ENCODE results near the gene PLPPR3. TPM values are rescaled to one million over a fixed set of nuclear protein-coding genes. Genes with fewer than 3 reads are reported as not detected.
"Not testable (repeated sequence)": the region's sequence is repeated elsewhere in the genome, so short reads cannot be mapped to it uniquely, and the experiment has no call there.

The PLPPR3 gene
- total RNA-seq, 1 experiment from 2014 or later = 3.8 TPM

DNA sequence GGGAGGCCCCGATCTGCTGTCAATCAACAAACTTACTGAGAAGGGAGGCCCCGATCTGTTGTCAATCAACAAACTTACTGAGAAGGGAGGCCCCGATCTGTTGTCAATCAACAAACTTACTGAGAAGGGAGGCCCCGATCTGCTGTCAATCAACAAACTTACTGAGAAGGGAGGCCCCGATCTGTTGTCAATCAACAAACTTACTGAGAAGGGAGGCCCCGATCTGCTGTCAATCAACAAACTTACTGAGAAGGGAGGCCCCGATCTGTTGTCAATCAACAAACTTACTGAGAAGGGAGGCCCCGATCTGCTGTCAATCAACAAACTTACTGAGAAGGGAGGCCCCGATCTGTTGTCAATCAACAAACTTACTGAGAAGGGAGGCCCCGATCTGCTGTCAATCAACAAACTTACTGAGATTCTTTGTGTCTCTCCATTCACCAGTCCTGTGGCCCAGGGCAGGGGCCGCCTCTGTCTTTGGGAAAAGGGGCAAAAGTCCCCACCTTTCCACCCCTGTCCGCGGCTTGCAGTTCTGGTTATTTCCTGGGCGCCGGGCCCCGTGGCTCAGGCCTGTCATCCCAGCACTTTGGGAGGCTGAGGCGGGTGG lies 32.0 kb upstream of the PLPPR3 start:
- not testable (repeated sequence) for DNase-seq (ENCODE audit: low read depth)

DNA sequence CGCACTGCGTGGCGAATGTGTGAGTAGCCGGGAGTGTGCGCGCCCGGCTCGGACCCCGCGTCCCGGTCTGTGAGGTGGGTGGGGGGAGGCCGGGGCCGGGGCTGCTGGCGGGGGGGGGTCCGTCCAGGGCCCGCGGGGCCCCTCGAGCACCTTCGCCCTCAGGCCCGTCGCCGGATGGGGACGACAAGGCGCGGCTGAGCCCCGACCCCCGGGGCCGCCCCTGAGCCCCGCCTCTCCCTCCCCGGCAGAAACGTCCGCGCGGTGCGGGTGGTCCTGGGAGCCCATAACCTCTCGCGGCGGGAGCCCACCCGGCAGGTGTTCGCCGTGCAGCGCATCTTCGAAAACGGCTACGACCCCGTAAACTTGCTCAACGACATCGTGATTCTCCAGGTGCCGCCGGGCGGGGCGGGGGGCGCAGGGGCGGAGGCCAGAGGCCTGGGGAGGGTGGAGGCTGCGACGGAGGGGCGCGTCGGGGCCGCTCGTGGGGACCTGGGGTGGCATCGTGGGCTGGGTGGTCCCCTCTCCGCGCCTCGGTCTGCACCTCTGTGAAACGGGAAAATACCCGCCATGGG lies 31.3 kb upstream of the PLPPR3 start:
- DNase-seq (ENCODE audit: low read depth) = no peak

DNA sequence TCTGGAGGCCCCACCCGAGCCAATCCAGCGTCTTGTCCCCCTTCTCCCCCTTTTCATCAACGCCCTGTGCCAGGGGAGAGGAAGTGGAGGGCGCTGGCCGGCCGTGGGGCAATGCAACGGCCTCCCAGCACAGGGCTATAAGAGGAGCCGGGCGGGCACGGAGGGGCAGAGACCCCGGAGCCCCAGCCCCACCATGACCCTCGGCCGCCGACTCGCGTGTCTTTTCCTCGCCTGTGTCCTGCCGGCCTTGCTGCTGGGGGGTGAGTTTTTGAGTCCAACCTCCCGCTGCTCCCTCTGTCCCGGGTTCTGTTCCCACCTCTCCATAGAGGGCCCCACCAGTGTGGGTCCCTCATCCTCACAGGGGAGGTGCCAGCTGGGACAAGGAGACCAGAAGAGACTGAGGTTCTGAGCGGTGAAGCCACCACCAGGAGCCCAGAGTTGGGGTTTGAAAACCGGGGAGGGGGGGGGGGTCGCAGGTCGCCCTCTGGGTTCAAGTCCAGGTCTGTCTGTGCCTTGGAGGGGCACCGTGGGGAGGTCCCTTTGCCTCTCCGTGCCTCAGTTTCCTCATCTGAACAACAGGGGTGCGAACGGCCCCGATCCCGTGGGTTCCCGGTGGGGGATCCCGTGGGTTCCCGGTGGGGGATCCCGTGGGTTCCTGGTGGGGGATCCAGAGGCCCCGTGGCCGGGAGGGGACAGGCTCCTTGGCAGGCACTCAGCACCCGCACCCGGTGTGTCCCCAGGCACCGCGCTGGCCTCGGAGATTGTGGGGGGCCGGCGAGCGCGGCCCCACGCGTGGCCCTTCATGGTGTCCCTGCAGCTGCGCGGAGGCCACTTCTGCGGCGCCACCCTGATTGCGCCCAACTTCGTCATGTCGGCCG lies 30.6 kb upstream of the PLPPR3 start, which contains the start of gene ELANE:
ELANE (plus strand) TSS at position 168 of the 878 bp plus-strand sequence; CDS start at position 194, 26 bp downstream.
- DNase-seq (ENCODE audit: low read depth) = no peak

DNA sequence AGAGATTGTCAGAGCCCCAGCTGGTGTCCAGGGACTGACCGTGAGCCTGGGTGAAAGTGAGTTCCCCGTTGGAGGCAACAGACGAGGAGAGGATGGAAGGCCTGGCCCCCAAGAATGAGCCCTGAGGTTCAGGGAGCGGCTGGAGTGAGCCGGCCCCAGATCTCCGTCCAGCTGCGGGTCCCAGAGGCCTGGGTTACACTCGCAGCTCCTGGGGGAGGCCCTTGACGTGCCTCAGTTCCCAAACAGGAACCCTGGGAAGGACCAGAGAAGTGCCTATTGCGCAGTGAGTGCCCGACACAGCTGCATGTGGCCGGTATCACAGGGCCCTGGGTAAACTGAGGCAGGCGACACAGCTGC lies 29.2 kb upstream of the PLPPR3 start:
- DNase-seq (ENCODE audit: low read depth) = no peak

DNA sequence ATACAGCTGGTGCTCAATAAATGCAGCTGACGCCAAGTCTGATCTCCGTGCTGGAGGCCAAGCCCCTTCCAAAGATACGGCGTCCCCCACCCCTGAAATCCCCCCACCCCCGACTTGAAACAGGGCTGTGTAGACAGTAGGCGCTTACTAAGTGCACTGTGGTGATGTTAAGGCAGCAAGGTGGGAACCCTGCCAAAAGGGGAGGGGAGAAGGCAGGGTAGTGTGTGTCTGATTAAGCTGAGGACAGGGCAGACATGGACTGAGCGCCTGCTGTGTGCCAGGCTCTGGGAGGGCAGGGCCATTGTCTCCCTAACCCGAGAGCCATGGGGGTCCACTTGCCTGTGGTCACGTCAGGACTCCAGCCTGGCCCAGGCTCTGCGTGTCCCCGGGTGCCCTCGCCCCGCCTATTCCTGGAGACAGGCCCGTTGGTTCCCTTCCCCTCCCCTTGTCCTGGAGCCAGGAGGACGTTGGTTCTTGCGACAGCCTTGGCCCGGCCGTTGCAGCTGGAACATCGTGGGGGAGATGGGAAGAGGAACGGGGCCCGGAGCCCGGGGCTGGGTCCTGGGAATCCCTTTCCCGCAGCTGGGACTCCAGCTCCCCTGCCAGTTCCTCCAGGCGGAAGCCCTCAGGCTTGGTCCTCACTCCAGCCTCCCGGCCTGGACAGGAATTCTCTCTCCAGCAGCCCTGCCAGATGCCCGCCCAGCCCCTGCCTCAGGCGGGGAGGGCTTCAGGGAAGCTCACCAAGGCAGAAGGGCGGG lies 28.6 kb upstream of the PLPPR3 start:
- peak; percentile 92 for DNase-seq (ENCODE audit: low read depth)

DNA sequence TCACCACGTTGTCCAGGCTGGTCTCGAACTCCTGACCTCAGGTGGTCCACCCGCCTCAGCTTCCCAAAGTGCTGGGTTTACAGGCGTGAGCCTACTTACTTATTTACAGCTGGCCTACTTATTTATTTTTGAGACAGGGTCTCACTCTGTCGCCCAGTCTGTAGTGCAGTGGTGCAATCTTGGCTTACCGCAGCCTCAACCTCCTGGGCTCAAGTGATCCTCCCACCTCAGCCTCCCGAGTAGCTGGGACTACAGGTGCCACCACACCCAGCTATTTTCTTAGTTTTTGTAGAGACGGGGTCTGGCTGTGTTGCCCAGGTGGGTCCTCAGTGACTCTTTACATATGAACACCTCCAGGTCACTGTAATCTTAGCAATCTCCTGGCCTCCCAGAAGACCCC lies 27.4 kb upstream of the PLPPR3 start:
- not testable (repeated sequence) for DNase-seq (ENCODE audit: low read depth)

DNA sequence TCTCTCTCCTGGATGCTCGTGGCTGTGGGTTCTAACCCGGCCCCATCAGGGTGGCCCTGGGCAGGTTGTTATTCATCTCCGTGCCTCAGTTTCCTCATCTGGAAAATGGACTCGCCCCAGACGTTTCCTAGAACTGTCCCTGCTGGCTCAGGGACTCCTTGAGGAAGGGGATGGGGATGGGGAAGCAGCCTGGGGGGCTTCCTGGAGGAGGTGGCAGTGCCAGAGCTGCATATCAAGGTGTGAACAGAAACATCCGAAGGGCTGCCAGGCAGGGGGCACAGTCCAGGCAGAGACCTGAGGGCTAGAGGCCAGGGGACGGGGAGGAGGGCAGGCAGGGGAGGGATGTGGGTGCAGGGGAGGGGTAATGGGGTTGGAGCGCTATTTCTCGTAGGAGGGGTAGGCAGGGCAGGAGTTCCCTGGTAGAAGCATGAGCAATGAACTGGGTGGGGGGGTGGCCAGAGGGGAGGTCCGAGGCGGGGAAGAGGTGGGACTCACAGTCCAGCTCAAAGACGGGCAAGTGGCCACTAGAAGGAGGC lies 26.7 kb upstream of the PLPPR3 start:
- DNase-seq (ENCODE audit: low read depth) = peak; percentile 25

DNA sequence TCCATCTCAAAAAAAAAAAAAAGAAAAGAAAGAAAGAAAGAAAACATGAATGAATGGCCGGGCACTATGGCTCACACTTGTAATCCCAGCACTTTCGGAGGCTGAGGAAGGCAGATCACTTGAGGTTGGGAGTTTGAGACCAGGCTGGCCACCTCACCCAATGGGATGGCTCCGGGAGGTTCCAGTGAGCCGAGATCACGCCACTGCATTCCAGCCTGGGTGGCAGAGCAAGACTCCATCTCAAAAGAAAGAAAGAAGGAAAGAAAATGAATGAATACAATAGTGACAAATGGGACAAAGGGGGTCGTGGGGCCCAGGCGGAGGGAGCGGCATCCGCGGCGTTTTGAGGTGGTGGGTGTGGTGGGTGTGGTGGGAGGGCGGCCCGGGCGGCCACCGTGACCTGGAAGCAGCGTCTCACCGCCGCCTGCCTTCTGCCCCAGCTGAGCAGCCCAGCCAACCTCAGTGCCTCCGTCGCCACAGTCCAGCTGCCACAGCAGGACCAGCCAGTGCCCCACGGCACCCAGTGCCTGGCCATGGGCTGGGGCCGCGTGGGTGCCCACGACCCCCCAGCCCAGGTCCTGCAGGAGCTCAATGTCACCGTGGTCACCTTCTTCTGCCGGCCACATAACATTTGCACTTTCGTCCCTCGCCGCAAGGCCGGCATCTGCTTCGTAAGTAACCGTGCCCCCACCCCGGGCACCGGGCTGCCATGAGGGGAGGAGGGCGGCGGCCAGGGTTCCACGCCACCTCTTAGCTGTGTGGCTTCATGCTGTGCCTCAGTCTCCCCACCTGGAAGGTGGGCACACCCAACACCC lies 24.2 kb upstream of the PLPPR3 start:
- DNase-seq (ENCODE audit: low read depth) = no peak

DNA sequence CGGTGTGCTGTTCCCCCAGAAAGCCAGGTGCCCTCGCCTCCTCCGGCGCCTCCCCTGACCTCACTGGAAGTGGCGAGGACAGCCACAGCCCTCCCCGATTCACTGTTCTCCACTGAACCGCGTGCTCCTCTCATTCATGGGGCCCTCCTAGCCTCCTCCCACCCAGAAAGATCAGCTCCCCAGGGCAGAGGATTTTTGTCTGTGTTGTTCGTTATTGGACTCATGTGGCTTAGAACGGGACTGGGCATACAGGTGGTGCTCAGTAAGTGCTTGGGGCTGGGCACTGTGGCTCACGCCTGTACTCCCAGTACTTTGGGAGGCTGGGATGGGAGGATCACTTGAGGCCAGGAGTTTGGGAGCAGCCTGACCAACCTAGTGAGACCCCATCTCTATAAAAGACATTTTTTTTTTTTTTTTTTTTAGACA lies 22.8 kb upstream of the PLPPR3 start:
- no peak for DNase-seq (ENCODE audit: low read depth)

DNA sequence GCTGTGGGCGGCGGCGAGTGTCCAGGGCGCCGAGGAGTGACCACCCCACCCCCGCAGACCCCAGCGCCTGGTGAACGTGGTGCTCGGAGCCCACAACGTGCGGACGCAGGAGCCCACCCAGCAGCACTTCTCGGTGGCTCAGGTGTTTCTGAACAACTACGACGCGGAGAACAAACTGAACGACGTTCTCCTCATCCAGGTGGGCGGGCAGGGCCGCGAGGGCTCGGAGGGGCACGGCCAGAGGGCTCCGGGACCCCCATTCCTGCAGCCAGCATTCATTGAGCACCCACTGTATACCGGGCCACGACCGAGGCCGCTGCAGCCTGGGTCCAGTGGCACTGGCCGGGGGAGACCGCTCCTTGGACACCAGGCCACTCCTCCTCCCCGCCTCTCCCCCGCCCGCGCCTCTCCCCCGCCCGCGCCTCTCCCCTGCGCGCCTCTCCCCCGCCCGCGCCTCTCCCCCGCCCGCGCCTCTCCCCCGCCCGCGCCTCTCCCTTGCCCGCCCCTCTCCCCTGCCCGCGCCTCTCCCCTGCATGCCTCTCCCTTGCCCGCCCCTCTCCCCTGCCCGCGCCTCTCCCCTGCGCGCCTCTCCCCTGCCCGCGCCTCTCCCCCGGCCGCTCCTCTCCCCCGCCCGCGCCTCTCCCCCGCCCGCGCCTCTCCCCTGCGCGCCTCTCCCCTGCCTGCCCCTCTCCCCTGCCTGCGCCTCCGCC lies 22.2 kb upstream of the PLPPR3 start:
- no peak for DNase-seq (ENCODE audit: low read depth)

DNA sequence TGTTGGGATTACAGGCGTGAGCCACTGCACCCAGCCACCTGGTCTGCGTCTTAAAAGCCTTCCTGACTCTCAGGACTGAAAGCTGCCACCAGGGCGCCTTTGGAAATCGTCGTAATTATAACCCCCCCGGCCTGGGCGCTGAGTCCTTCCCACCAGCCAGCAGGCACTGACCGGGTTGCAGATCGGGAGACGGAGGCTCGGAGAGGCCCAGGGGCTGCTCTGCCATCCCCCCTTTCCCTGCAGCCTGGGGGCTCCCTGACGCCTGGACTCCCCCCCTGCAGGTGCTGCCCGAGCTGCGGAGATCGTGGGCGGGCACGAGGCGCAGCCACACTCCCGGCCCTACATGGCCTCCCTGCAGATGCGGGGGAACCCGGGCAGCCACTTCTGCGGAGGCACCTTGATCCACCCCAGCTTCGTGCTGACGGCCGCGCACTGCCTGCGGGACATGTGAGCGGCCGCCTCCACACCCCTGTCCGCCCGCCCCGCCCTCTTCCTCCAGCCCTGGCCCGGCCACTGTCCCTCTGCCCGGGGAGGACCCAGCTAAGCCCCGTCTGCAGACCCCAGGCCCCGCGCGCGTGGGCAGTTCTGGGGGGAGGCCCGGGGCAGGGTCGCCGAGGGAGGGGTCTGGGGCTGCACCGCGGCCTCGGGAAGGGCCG lies 21.6 kb upstream of the PLPPR3 start:
- peak; percentile 34 for DNase-seq (ENCODE audit: low read depth)

DNA sequence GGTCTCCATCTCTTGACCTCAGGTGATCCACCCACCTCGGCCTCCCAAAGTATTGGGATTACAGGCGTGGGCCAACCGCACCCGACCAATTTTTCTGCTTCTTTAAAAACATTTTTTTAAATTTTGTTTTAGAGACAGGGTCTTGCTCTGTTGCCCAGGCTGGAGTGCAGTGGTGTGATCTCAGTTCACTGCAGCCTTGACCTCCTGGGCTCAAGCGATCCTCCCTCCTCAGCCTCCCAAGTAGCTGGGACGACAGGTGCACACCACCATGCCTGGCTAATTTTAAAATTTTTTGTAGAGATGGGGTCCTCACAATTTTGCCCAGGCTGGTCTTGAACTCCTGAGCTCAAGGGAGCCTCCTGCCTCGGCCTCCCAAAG lies 21.0 kb upstream of the PLPPR3 start:
- DNase-seq (ENCODE audit: low read depth) = not testable (repeated sequence)

DNA sequence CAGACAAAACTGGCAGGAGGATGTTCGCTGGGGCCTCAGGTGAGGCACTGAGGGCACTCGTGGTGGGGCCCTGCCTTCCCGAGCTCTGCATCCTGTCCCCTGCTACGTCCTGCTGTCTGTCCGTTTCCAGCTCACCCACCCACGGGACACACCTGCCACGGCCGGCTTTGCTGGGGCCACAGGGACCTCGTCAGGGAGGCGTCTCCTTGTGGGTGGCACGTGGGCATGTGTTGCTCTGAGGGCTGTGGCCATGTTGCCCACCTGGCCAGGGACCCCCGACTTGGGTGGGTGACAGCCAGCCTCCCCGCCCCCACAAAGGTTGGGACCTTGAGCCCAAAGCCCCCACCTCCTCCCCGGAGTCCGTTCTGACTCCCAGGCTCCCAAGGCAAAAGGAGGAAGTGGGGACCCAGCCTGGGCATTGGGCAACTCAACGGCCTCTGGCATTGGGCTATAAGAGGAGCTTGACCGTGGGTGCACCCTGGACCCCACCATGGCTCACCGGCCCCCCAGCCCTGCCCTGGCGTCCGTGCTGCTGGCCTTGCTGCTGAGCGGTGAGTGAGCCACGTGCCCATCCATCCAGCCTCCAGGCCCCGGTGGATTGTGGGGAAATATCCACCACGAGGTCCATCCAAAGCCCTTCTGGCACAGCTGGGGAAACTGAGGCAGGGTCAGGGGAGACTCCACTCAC lies 18.9 kb upstream of the PLPPR3 start, which contains the start of gene PRTN3:
PRTN3 (plus strand) TSS at position 481 of the 688 bp plus-strand sequence; CDS start at position 491, 10 bp downstream.
- no peak for DNase-seq (ENCODE audit: low read depth)

DNA sequence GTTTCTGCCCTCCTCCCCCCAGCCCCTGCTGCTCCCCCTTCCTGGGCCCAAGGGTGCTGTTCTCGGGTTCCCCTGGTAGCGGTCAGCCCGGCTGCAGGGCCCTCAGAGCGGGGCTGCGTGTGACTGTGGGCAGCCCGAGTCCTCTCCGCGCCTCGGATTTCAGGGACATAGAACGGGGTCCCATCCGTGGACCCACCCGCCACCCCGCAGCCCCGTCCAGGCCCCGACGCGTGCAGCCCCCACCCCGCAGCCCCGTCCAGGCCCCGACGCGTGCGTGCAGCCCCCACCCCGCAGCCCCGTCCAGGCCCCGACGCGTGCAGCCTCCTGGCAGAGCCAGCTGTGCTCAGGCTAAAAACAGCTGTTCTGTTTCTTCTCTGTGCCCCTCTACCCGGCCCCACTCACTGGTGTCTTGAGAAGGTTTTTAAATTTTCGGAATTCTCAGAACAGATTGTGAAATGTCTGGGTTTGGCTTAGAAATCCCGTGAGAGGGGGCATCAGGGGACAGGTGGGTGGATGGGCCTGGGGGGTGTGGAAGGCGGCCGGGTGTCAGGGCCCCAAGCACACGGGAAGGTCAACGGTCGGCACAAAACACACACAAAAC lies 13.6 kb upstream of the PLPPR3 start:
- DNase-seq (ENCODE audit: low read depth) = no peak

DNA sequence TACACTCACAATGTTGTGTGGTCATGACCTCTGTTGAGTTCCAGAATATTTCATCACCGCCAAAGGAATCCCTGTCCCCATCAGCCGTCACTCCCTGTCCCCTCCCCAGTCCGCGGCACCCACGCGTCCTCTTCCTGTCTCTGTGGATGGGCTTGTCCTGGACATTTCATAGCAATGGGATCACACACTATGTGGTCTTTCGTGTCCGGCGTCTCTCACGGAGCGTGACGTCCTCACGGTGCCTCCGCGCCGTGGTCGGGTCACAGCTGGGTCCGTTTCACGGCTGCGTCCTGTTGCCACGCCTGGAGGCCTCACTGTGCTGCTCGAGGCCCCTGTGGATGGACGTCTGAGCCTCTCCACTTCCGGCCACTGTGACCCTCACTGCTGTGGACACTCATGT lies 12.5 kb upstream of the PLPPR3 start:
- DNase-seq (ENCODE audit: low read depth) = no peak

DNA sequence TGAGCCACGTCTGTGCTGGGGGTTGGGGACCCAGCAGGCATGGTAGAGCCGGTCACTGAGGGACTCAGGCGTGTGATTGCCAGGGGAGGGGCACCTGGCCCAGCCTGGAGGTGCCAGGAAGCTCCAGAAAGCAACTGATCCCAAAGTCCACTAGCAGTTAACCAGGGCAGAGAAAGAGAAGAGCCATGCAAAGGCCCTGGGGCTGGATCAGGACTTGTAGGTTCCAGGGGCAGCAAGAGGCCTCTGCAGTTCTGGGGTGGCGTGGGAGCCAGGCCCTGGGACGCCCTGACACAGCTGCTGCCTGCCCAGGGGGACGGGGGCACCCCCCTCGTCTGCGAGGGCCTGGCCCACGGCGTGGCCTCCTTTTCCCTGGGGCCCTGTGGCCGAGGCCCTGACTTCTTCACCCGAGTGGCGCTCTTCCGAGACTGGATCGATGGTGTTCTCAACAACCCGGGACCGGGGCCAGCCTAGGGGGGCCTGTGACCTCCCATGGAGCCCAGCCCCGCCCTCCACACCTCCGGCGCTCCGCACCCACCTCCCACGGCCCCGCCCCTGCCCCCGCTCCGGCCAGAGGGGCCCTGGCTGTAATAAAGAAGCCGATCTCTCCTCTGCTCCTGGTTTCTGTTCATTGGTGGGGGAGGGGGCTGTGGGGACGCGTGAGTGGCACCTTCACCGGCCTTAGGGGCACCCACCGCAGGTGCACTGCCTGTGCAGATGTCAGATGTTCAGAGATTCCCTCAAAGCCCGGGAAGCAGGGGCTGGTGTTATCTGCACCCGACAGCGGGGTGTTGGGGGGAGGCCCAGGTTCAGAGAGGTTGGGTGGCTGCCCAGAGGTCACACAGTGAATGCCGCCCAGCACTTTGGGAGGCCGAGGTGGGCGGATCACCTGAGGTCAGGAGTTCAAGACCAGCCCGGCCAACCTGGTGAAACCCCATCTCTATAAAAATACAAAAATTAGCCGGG lies 9.9 kb upstream of the PLPPR3 start:
- DNase-seq (ENCODE audit: low read depth) = no peak

DNA sequence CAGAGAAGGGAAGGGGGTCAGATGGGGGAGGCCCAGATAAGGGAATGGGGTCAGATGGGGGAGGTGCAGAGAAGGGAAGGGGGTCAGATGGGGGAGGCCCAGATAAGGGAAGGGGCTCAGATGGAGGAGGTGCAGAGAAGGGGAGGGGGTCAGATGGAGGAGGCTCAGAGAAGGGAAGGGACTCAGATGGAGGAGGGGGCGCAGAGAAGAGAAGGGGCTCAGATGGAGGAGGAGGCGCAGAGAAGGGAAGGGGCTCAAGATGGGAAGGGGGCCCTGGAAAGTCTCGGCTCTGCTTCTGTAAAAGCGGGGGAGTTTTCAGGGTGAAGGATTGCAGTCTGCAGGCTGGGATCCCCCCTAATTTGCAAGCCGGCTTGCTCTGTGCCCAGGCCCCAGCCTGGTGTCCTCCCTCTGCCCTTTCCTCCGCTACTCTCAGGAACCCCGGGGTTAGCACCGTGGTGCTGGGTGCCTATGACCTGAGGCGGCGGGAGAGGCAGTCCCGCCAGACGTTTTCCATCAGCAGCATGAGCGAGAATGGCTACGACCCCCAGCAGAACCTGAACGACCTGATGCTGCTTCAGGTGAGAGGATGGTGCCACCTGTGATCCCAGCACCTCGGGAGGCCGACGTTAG lies 7.5 kb upstream of the PLPPR3 start:
- no peak for DNase-seq (ENCODE audit: low read depth)

Measured in M059J (cell line).